ENCODE data around the gene DIPK2B.

- no peak for TF ChIP-seq GATA2 (IDR thresholded peaks at IDR 0.05; ENCODE audit: low read depth, low read length)
- TF ChIP-seq GATA3 (IDR thresholded peaks at IDR 0.05; ENCODE audit: low read depth, low read length), result no peak
Measured at GRCh38 chrX:45233531-45233930, 32.9 kb upstream of the DIPK2B start.
